ENCODE results near the gene CHIA.

DNA sequence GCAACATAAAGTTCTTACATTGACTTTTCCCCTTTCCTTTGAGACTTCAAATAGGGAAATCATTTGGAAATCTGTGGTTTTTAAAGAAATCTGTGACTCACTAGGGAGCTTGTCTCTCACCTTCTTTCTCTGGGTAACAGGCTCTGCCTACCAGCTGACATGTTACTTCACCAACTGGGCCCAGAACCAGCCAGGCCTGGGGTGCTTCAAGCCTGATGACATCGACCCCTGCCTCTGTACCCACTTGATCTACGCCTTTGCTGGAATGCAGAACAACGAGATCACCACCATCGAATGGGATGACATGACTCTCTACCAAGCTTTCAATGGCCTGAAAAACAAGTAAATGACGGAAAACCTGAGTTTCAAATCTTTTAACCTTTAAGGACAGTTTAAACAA is 9.2 kb upstream of the CHIA start:
- TF ChIP-seq EZH2 (IDR thresholded peaks at IDR 0.05; ENCODE audit: borderline replicate concordance), result no peak
- TF ChIP-seq, protein P1, sequence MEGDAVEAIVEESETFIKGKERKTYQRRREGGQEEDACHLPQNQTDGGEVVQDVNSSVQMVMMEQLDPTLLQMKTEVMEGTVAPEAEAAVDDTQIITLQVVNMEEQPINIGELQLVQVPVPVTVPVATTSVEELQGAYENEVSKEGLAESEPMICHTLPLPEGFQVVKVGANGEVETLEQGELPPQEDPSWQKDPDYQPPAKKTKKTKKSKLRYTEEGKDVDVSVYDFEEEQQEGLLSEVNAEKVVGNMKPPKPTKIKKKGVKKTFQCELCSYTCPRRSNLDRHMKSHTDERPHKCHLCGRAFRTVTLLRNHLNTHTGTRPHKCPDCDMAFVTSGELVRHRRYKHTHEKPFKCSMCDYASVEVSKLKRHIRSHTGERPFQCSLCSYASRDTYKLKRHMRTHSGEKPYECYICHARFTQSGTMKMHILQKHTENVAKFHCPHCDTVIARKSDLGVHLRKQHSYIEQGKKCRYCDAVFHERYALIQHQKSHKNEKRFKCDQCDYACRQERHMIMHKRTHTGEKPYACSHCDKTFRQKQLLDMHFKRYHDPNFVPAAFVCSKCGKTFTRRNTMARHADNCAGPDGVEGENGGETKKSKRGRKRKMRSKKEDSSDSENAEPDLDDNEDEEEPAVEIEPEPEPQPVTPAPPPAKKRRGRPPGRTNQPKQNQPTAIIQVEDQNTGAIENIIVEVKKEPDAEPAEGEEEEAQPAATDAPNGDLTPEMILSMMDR (IDR thresholded peaks at IDR 0.05; ENCODE audit: poor library complexity), result no peak

Data from hepatocyte (in vitro differentiated cells).